Measurements from ENCODE around the gene TLCD5.

DNA sequence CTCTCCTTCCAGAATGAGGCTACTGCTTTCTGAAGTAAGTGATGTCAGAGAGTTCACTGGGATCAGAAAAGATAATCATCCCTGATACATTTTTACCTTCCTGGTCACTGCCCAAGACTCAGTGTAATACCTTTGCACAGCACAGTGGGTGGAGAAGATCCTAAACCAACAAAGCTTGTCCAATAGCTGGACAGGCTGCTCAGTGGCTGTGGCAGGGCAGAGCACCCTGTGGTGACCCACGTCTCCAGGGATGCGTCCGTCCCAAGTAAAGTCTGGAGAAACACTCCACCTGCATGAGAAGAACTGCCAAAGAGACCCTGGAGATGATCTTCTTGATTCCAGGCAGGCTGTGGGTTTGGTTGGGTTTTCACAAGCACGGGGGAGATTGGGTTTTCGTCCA, 31.0 kb upstream of the TLCD5 start:
- TF ChIP-seq, protein P1, sequence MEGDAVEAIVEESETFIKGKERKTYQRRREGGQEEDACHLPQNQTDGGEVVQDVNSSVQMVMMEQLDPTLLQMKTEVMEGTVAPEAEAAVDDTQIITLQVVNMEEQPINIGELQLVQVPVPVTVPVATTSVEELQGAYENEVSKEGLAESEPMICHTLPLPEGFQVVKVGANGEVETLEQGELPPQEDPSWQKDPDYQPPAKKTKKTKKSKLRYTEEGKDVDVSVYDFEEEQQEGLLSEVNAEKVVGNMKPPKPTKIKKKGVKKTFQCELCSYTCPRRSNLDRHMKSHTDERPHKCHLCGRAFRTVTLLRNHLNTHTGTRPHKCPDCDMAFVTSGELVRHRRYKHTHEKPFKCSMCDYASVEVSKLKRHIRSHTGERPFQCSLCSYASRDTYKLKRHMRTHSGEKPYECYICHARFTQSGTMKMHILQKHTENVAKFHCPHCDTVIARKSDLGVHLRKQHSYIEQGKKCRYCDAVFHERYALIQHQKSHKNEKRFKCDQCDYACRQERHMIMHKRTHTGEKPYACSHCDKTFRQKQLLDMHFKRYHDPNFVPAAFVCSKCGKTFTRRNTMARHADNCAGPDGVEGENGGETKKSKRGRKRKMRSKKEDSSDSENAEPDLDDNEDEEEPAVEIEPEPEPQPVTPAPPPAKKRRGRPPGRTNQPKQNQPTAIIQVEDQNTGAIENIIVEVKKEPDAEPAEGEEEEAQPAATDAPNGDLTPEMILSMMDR (IDR thresholded peaks at IDR 0.05), result no peak
- no peak for TF ChIP-seq POLR2A (IDR thresholded peaks at IDR 0.05)

Measured in right lobe of liver (tissue), 4 donors.